Measurements from ENCODE around the gene AKR1E2. TPM values are rescaled to one million over a fixed set of nuclear protein-coding genes. Genes with fewer than 3 reads are reported as not detected.
"Not testable (repeated sequence)": the region's sequence is repeated elsewhere in the genome, so short reads cannot be mapped to it uniquely, and the experiment has no call there.

AKR1E2 gene
- total and polyA plus RNA-seq, 8 donors: 1.9 to 16.7 (median 2.5) TPM; not detected in 2

DNA sequence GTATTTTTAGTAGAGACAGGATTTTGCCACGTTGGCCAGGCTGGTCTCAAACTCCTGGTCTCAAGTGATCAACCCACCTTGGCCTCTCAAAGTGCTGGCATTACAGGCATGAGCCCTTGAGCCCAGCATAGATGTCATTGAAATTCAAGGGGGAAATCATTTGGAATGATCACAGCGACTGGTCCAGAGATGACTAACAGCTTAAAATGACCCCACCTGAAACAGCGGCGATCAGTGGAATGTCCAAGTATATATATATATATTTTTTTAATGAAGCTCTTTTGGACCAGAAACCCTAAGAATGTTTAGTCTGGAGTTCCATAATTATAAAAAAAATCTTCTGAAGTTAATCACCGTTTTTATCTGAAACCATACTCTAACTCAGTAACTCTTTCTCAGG is 12.5 kb upstream of the AKR1E2 start:
- no peak for TF ChIP-seq POLR2AphosphoS5 (IDR thresholded peaks at IDR 0.05)
- no peak for TF ChIP-seq POLR2A (IDR thresholded peaks at IDR 0.05)
- TF ChIP-seq, protein P1, sequence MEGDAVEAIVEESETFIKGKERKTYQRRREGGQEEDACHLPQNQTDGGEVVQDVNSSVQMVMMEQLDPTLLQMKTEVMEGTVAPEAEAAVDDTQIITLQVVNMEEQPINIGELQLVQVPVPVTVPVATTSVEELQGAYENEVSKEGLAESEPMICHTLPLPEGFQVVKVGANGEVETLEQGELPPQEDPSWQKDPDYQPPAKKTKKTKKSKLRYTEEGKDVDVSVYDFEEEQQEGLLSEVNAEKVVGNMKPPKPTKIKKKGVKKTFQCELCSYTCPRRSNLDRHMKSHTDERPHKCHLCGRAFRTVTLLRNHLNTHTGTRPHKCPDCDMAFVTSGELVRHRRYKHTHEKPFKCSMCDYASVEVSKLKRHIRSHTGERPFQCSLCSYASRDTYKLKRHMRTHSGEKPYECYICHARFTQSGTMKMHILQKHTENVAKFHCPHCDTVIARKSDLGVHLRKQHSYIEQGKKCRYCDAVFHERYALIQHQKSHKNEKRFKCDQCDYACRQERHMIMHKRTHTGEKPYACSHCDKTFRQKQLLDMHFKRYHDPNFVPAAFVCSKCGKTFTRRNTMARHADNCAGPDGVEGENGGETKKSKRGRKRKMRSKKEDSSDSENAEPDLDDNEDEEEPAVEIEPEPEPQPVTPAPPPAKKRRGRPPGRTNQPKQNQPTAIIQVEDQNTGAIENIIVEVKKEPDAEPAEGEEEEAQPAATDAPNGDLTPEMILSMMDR (IDR thresholded peaks at IDR 0.05): no peak
- H3K36me3 ChIP-seq: no peaks in the 10 kb centered on the region
- DNase-seq: no peak
- intact Hi-C loops (cut with DNase I; ENCODE audit: low total_unique reads): no loop called here
- H3K4me1 ChIP-seq: peaks cover 3 to 6% (median 5%) of the 10 kb centered on the region in 4 donors
- 65 to 72% (median 70%) methylated on average over 5 of the region's 5 CpGs for WGBS, 5 donors
- H3K27me3 ChIP-seq: no peaks in the 10 kb centered on the region
- H3K4me3 ChIP-seq: no peak overlapping the region
- no peaks in the 10 kb centered on the region for H3K9me3 ChIP-seq
- H3K27ac ChIP-seq: no peak overlapping the region

DNA sequence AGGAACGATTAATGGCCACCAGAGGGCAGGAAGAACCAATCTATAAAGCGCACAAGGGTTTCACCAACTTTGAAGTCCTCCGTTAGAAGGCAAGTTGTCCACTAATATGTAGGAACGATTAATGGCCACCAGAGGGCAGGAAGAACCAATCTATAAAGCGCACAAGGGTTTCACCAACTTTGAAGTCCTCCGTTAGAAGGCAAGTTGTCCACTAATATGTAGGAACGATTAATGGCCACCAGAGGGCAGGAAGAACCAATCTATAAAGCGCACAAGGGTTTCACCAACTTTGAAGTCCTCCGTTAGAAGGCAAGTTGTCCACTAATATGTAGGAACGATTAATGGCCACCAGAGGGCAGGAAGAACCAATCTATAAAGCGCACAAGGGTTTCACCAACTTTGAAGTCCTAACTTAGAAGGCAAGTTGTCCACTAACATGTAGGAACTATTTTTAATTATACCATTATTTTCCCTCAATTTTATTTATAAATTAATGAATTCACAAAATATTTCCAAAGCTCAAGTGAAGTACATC is 10.3 kb upstream of the AKR1E2 start:
- 5 to 43% (median 11%) methylated on average over 2 to 3 of the region's 11 CpGs for WGBS, 5 donors
- intact Hi-C loops (cut with DNase I; ENCODE audit: low total_unique reads); H3K9me3 ChIP-seq; H3K27ac ChIP-seq; H3K36me3 ChIP-seq; H3K4me3 ChIP-seq; H3K27me3 ChIP-seq; DNase-seq: not testable (repeated sequence)
- peaks cover 3 to 10% (median 5%) of the 10 kb centered on the region in 4 donors for H3K4me1 ChIP-seq
- TF ChIP-seq, protein P1 (IDR thresholded peaks at IDR 0.05): peak in 2 of 7 experiments; percentile 64 to 71

DNA sequence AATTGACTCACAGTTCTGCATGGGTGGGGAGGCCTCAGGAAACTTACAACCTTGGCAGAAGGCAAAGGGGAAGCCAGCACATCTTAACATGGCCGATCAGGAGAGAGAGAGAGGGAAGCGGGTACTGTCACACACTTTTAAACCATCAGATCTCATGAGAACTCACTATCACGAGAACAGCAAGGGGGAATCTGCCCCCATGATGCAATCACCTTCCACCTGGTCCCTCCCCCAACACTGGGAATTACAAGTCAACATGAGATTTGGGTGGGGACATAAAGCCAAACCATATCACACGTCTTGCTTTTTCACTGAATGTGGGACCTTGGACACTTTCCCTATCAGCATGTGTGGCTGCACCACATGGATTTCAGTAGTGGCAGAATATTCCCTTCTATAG is 9.0 kb upstream of the AKR1E2 start:
- intact Hi-C loops (cut with DNase I; ENCODE audit: low total_unique reads): no loop called here

DNA sequence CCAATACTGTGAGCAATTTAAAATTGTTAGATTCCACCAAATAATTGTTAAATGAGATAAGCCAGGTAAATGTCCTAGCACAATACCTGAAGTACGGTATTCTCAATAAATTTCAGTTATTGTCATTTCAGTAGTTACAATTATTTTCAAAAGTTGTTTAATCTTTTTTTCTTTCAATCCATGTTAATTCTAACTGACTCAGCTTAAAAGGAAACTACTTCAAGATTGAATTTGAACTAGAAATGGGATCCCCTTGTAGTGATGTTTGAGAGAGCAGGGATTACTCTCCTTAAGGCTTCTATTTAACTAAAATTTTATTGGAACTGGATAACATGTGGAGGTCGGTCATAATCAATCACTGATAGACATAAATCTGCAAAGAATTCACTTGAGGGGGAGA is 6.9 kb upstream of the AKR1E2 start:
- no peaks in the 10 kb centered on the region for H3K9me3 ChIP-seq
- intact Hi-C loops (cut with DNase I; ENCODE audit: low total_unique reads): no loop called here
- no peak for TF ChIP-seq EP300 (IDR thresholded peaks at IDR 0.05)
- TF ChIP-seq POLR2AphosphoS5 (IDR thresholded peaks at IDR 0.05): no peak
- TF ChIP-seq, protein P1 (IDR thresholded peaks at IDR 0.05): no peak
- TF ChIP-seq POLR2A (IDR thresholded peaks at IDR 0.05): no peak
- no peak overlapping the region for H3K4me3 ChIP-seq
- no peaks in the 10 kb centered on the region for H3K27me3 ChIP-seq
- H3K27ac ChIP-seq: no peak overlapping the region
- WGBS, 5 donors: 77 to 88% (median 83%) methylated on average over 2 of the region's 2 CpGs
- no peak for DNase-seq
- H3K4me1 ChIP-seq: peaks cover 3 to 17% (median 8%) of the 10 kb centered on the region in 4 donors
- no peaks in the 10 kb centered on the region for H3K36me3 ChIP-seq

More for the DNA sequence above, 9.0 kb upstream of the AKR1E2 start:
- H3K27me3 ChIP-seq: no peaks in the 10 kb centered on the region
- no peaks in the 10 kb centered on the region for H3K36me3 ChIP-seq
- no peak for DNase-seq
- no peak for TF ChIP-seq POLR2AphosphoS5 (IDR thresholded peaks at IDR 0.05)
- no peak for TF ChIP-seq POLR2A (IDR thresholded peaks at IDR 0.05)
- no peak for TF ChIP-seq EP300 (IDR thresholded peaks at IDR 0.05)
- TF ChIP-seq, protein P1 (IDR thresholded peaks at IDR 0.05): no peak
- WGBS, 5 donors: 70 to 83% (median 74%) methylated on average over 4 of the region's 4 CpGs
- H3K27ac ChIP-seq: no peak overlapping the region
- H3K4me1 ChIP-seq: peaks cover 3 to 17% (median 8%) of the 10 kb centered on the region in 4 donors
- H3K4me3 ChIP-seq: no peak overlapping the region
- H3K9me3 ChIP-seq: no peaks in the 10 kb centered on the region

All from stomach (tissue), 9 donors.